Esophagus squamous epithelium (tissue), 5 donors: Measurements from ENCODE around the gene ALX3. TPM values are rescaled to one million over a fixed set of nuclear protein-coding genes. Genes with fewer than 3 reads are reported as not detected.
A peak's percentile ranks its signal among the peaks of the same experiment; 100 is the strongest.

Experiments
- DNase-seq: peaks from one replicate; lab custom pipeline; 2025; lab: John Stamatoyannopoulos, UW
- H3K27ac ChIP-seq, 4 donors: fragments of 200-600 bp; sonication (generic); one replicate each; pipeline ENCODE4 v1.5.1; 2016 to 2019; ENCODE audit warnings: mild to moderate bottlenecking in 1 of 4
- H3K27me3 ChIP-seq, 4 donors: fragments of 200-600 bp; sonication (generic); 1 replicate in 3 of 4; 2 replicates in 1 of 4; pipeline versions ENCODE4 v1.5.1 to v1.6.0; 2017 to 2021; ENCODE audit warnings: antibody characterized with exemption in 1 of 4
- H3K36me3 ChIP-seq, 3 donors: fragments of 200-600 bp; sonication (generic); one replicate each; pipeline ENCODE4 v1.5.1; 2016 to 2019
- H3K4me1 ChIP-seq, 3 donors: fragments of 200-600 bp; sonication (generic); one replicate each; pipeline ENCODE4 v1.5.1; 2017 to 2019
- H3K4me3 ChIP-seq, 4 donors: fragments of 200-600 bp; sonication (generic); 1 replicate in 3 of 4; 2 replicates in 1 of 4; pipeline ENCODE4 v1.5.1; 2016 to 2019; ENCODE audit warnings: mild to moderate bottlenecking in 2 of 4, moderate library complexity in 1 of 4
- H3K9me3 ChIP-seq, 3 donors: fragments of 200-600 bp; sonication (generic); one replicate each; pipeline ENCODE4 v1.5.1; 2016 to 2019
- CTCF ChIP-seq, 6 experiments: fragments of 450-650 bp in 4 of 6; fragments of 200-600 bp in 2 of 6; sonication (generic) in 2 of 6; IDR thresholded peaks; one replicate each; pipeline ENCODE4 v1.5.1; 2016 to 2019; ENCODE audit warnings: antibody characterized with exemption in 6 of 6, mild to moderate bottlenecking in 4 of 6, moderate library complexity in 4 of 6
- POLR2A ChIP-seq, 4 donors: fragments of 450-650 bp; IDR thresholded peaks; one replicate each; pipeline ENCODE4 v1.6.1; 2017; ENCODE audit warnings: antibody characterized with exemption in 4 of 4, mild to moderate bottlenecking in 4 of 4, moderate library complexity in 3 of 4
- WGBS, 2 donors: methylation state at CpG; one replicate each; pipeline ENCODE4 v1.1.5; 2018; 5-methylcytosine and 5-hydroxymethylcytosine counted together
- intact Hi-C: fragments of 100-400 bp; cut with DNase I; formaldehyde crosslinking; loops from one replicate; pipeline ENCODE4 v1.15.0; 2022
- total RNA-seq, 4 donors: library from RNA; depleted of rRNA; stranded (reverse); fragments of >200 nt; gene quantifications; one replicate each; pipeline ENCODE4 v1.1.0, GENCODE V29; 2016
- donor health status: DM: yes; HTN: yes; CAD: no.

ALX3 gene
- total RNA-seq, 4 donors from 2014 or later, result 0.57 TPM; not detected in 3

- H3K9me3 ChIP-seq, result no peaks in the 10 kb centered on the region
- no peak for DNase-seq
- intact Hi-C loops, result no loop called here
- peaks cover 8 to 19% (median 11%) of the 10 kb centered on the region in 3 donors for H3K4me1 ChIP-seq
- WGBS, 2 donors, result 55 to 70% methylated on average over 3 to 4 of the region's 4 CpGs
- H3K27ac ChIP-seq, result no peak overlapping the region
- H3K27me3 ChIP-seq, result peaks cover 8 to 85% (median 19%) of the 10 kb centered on the region in 4 donors
- no peak overlapping the region for H3K4me3 ChIP-seq
- TF ChIP-seq CTCF (IDR thresholded peaks at IDR 0.05), result no peak
- TF ChIP-seq POLR2A (IDR thresholded peaks at IDR 0.05), result no peak
- no peaks in the 10 kb centered on the region for H3K36me3 ChIP-seq
Measured at GRCh38 chr1:110074166-110074565, 3.7 kb upstream of the ALX3 start.

GRCh38 chr1:110070282-110070669 lies 196 bp downstream of the ALX3 start:
- H3K4me3 ChIP-seq, result peak overlapping the region in 2 of 4 donors; percentile 30 to 55
- H3K36me3 ChIP-seq, result no peaks in the 10 kb centered on the region
- peaks cover 16 to 36% (median 22%) of the 10 kb centered on the region in 3 donors for H3K4me1 ChIP-seq
- no peaks in the 10 kb centered on the region for H3K9me3 ChIP-seq
- 9% methylated on average over 9 of the region's 52 CpGs; no CpG with 5 or more reads in 1 of the 2 donors for WGBS, 2 donors
- H3K27ac ChIP-seq, result no peak overlapping the region
- intact Hi-C loops, result no loop called here
- H3K27me3 ChIP-seq, result peaks cover 24 to 97% (median 37%) of the 10 kb centered on the region in 4 donors
- DNase-seq, result no peak
- TF ChIP-seq CTCF (IDR thresholded peaks at IDR 0.05) (no peak), POLR2A (IDR thresholded peaks at IDR 0.05) (no peak)

- no peak for TF ChIP-seq CTCF (IDR thresholded peaks at IDR 0.05)
- no peak for TF ChIP-seq POLR2A (IDR thresholded peaks at IDR 0.05)
- H3K4me3 ChIP-seq, result peak overlapping the region in 2 of 4 donors; percentile 30 to 55
- H3K4me1 ChIP-seq, result peaks cover 16 to 36% (median 22%) of the 10 kb centered on the region in 3 donors
- H3K9me3 ChIP-seq, result no peaks in the 10 kb centered on the region
- DNase-seq, result no peak
- no peaks in the 10 kb centered on the region for H3K36me3 ChIP-seq
- H3K27me3 ChIP-seq, result peaks cover 24 to 97% (median 37%) of the 10 kb centered on the region in 4 donors
- H3K27ac ChIP-seq, result no peak overlapping the region
- intact Hi-C loops, result no loop called here
- WGBS, 2 donors, result 28 to 39% methylated on average over 7 to 12 of the region's 64 CpGs
Measured at GRCh38 chr1:110069404-110070281, 829 bp downstream of the ALX3 start.

DNA sequence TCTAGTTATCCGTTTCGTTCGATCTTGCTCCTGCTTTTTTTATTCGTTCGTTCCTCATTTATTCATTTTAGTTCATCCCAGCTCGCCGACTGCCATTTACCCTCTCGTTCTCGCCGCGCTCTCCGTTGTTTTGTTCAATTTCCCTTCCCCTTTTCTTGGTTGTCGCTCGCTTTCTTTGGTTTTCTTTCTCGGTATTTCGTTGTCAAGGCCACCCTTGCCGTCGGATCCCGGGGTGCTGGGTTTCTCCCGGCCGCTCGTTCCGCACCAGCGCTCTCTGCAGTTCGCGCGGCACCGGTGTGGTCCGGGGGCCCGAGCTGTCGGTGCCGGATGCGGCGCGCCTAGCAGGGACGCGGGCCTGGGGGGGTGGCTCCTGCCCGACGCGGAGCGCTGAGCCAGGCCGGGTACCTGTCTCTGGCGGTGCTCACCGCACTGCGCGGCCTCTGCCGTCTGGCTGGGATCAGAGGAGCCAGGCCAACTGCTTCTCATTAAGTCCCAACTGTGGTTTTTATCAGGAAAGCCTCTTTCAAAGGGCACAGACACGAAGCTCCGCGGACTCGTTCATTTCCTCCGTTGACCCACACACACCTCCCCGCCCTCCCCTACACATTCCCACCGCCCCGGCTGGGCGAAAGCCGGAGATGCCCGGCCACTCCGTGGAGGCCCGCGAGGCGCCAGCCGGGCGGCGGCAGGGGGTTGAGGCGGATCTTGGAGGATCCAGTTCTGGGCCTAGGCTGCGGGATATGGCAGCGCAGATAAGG lies 1.6 kb downstream of the ALX3 start:
- intact Hi-C loops, result no loop called here
- Histone ChIP-seq H3K4me1 (peaks cover 16 to 36% (median 22%) of the 10 kb centered on the region in 3 donors), H3K9me3 (no peaks in the 10 kb centered on the region), H3K27ac (no peak overlapping the region), H3K4me3 (peak overlapping the region in 2 of 4 donors; percentile 30 to 55), H3K27me3 (peaks cover 24 to 92% (median 37%) of the 10 kb centered on the region in 4 donors), H3K36me3 (no peaks in the 10 kb centered on the region)
- 11 to 17% methylated on average over 21 to 37 of the region's 68 CpGs for WGBS, 2 donors
- TF ChIP-seq CTCF (IDR thresholded peaks at IDR 0.05) (no peak), POLR2A (IDR thresholded peaks at IDR 0.05) (no peak)
- no peak for DNase-seq
